HCT116 (cell line): Measurements from ENCODE around the gene EFHD1. TPM values are rescaled to one million over a fixed set of nuclear protein-coding genes. Genes with fewer than 3 reads are reported as not detected.

Experiments used
- ATAC-seq: fragments of 200-7000 bp; cut with Tn5 transposase; 2 replicates; pipeline ENCODE4 v1.9.1; 2020; ENCODE audit warnings: mild to moderate bottlenecking, moderate library complexity
- BruUV-seq: library from RNA; stranded (reverse); fragments of 400-500 nt; replicated peaks from 2 replicates; lab custom pipeline; 2021; lab: Mats Ljungman, UMichigan
- CTCF ChIA-PET: fragments of 300-600 bp; sonication (Branson Sonifier 250); formaldehyde crosslinking; loops from one replicate; lab custom pipeline; 2021; ENCODE audit warnings: antibody characterized with exemption; lab: Charles Lee
- POLR2A ChIA-PET: fragments of 300-600, 350-600 bp; sonication (Branson Sonifier 250); formaldehyde crosslinking; loops from one replicate; lab custom pipeline; 2021; ENCODE audit warnings: antibody characterized with exemption; lab: Charles Lee
- RAD21 ChIA-PET, 2 experiments: fragments of 300-600 bp; sonication (Branson Sonifier 250); formaldehyde crosslinking; loops; one replicate each; lab custom pipeline; 2023; ENCODE audit warnings: low total read pairs in 2 of 2; ENCODE audit not compliant: uncharacterized antibody in 2 of 2, unreplicated experiment in 2 of 2, low non-redundant PET in 1 of 2; lab: Charles Lee
- DNase-seq: peaks from one replicate; pipeline ENCODE4 v3.0.0-alpha.2; 2010; ENCODE audit warnings: low read depth, low spot score
- H2AFZ ChIP-seq: fragments of 200-600 bp; shearing (Covaris generic), sonication (generic); 2 replicates; pipeline ENCODE4 v1.6.1; 2017; ENCODE audit warnings: low read depth, mixed run types, mixed read lengths, antibody characterized with exemption, low read length; ENCODE audit not compliant: poor library complexity, severe bottlenecking
- H3K27ac ChIP-seq: 2 replicates; pipeline ENCODE4 v1.5.1; 2012; ENCODE audit warnings: low read depth, low read length
- H3K27me3 ChIP-seq: fragments of 200-600 bp; sonication (generic); 2 replicates; pipeline ENCODE4 v1.6.1; 2016; ENCODE audit warnings: mixed run types, low read length, mixed read lengths; ENCODE audit not compliant: insufficient read depth
- H3K36me3 ChIP-seq, 2 experiments: fragments of 200-500 bp in 1 of 2; fragments of 200-600 bp in 1 of 2; sonication (Bioruptor generic) in 1 of 2; sonication (generic) in 1 of 2; 2 replicates each; pipeline versions ENCODE4 v1.5.1 to v1.6.1; 2014 to 2016; ENCODE audit warnings: low read length in 2 of 2, inconsistent platforms in 1 of 2, mixed read lengths in 1 of 2, mixed run types in 1 of 2; ENCODE audit not compliant: insufficient read depth in 2 of 2, control insufficient read depth in 1 of 2
- H3K4me1 ChIP-seq, 2 experiments: fragments of 200-600 bp in 1 of 2; sonication (generic) in 1 of 2; 2 replicates each; pipeline versions ENCODE4 v1.5.1 to v1.6.1; 2012 to 2017; ENCODE audit warnings: low read length in 2 of 2, inconsistent platforms in 1 of 2, mild to moderate bottlenecking in 1 of 2, mixed read lengths in 1 of 2, mixed run types in 1 of 2, moderate library complexity in 1 of 2; ENCODE audit not compliant: insufficient read depth in 2 of 2, control insufficient read depth in 1 of 2
- H3K4me2 ChIP-seq: fragments of 200-600 bp; sonication (generic); 2 replicates; pipeline ENCODE4 v1.6.1; 2017; ENCODE audit warnings: mixed run types, low read length, mixed read lengths
- H3K4me3 ChIP-seq, 2 experiments: fragments of 200-600 bp in 1 of 2; sonication (generic) in 1 of 2; replicated peaks in 1 of 2; 2 replicates each; pipeline ENCODE4 v1.5.1; 2011 to 2016; ENCODE audit warnings: low read length in 2 of 2, control low read depth in 1 of 2, low read depth in 1 of 2, mild to moderate bottlenecking in 1 of 2, mixed read lengths in 1 of 2, mixed run types in 1 of 2
- H3K79me2 ChIP-seq: fragments of 200-600 bp; sonication (generic); 2 replicates; pipeline ENCODE4 v1.6.1; 2017; ENCODE audit warnings: mild to moderate bottlenecking, mixed run types, low read length, moderate library complexity, mixed read lengths; ENCODE audit not compliant: insufficient read depth
- H3K9ac ChIP-seq: fragments of 200-600 bp; sonication (generic); 2 replicates; pipeline ENCODE4 v1.6.1; 2016; ENCODE audit warnings: low read length, mixed read lengths
- H3K9me2 ChIP-seq: fragments of 200-600 bp; sonication (generic), shearing (Covaris generic); 2 replicates; pipeline ENCODE4 v1.6.1; 2017; ENCODE audit warnings: mixed run types, mild to moderate bottlenecking, moderate library complexity; ENCODE audit not compliant: insufficient read depth
- H3K9me3 ChIP-seq, 2 experiments: fragments of 200-500 bp in 1 of 2; fragments of 200-600 bp in 1 of 2; sonication (Bioruptor generic) in 1 of 2; sonication (generic) in 1 of 2; 2 replicates each; pipeline ENCODE4 v1.6.1; 2014 to 2017; ENCODE audit warnings: low read length in 2 of 2, mixed read lengths in 2 of 2, inconsistent platforms in 1 of 2, low read depth in 1 of 2, mild to moderate bottlenecking in 1 of 2, mixed run types in 1 of 2, moderate library complexity in 1 of 2; ENCODE audit not compliant: control insufficient read depth in 1 of 2, insufficient read depth in 1 of 2
- H4K20me1 ChIP-seq: fragments of 200-600 bp; sonication (generic), shearing (Covaris generic); 2 replicates; pipeline ENCODE4 v1.6.1; 2017; ENCODE audit warnings: mixed run types, mild to moderate bottlenecking, moderate library complexity; ENCODE audit not compliant: insufficient read depth
- CEBPB ChIP-seq: IDR thresholded peaks from 2 replicates; pipeline ENCODE4 v1.6.1; 2012; ENCODE audit warnings: low read depth
- EGR1 ChIP-seq: IDR thresholded peaks from 2 replicates; pipeline ENCODE4 v1.6.1; 2012; ENCODE audit warnings: low read depth
- ELF1 ChIP-seq: IDR thresholded peaks from 2 replicates; pipeline ENCODE4 v1.6.1; 2012; ENCODE audit warnings: low read depth, borderline replicate concordance
- JUND ChIP-seq: IDR thresholded peaks from 2 replicates; pipeline ENCODE4 v1.6.1; 2012
- POLR2A ChIP-seq: IDR thresholded peaks from 2 replicates; pipeline ENCODE4 v1.7.0; 2011; ENCODE audit warnings: borderline replicate concordance; ENCODE audit not compliant: insufficient read depth, insufficient read length; ENCODE audit errors: extremely low read depth
- POLR2AphosphoS5 ChIP-seq: IDR thresholded peaks from 2 replicates; pipeline ENCODE4 v1.6.1; 2011; ENCODE audit warnings: mild to moderate bottlenecking, low read depth, low read length, moderate library complexity
- RAD21 ChIP-seq: IDR thresholded peaks from 2 replicates; pipeline ENCODE4 v1.6.1; 2012; ENCODE audit warnings: low read depth, mild to moderate bottlenecking
- SIN3A ChIP-seq: IDR thresholded peaks from 2 replicates; pipeline ENCODE4 v1.6.1; 2012; ENCODE audit warnings: low read depth
- SRF ChIP-seq: IDR thresholded peaks from 2 replicates; pipeline ENCODE4 v1.6.1; 2012; ENCODE audit warnings: low read depth
- TCF7L2 ChIP-seq: IDR thresholded peaks from 2 replicates; pipeline ENCODE4 v1.7.0; 2011; ENCODE audit warnings: borderline replicate concordance, inconsistent platforms; ENCODE audit not compliant: insufficient read depth, insufficient read length; ENCODE audit errors: extremely low read depth
- ZFX ChIP-seq: fragments of 450-650 bp; IDR thresholded peaks from 2 replicates; pipeline ENCODE4 v1.6.1; 2017
- intact Hi-C: fragments of 100-400 bp; cut with micrococcal nuclease; formaldehyde crosslinking; loops from 2 replicates; pipeline ENCODE4 v1.10.0; 2022
- total RNA-seq: library from RNA; stranded (reverse); gene quantifications from one replicate; pipeline ENCODE4 v1.2.1, GENCODE V29; 2021; ENCODE audit not compliant: unreplicated experiment
- TF ChIP-seq, protein P1 (sequence below): IDR thresholded peaks from 2 replicates; pipeline ENCODE4 v1.6.1; 2012
- TF ChIP-seq, protein P2 (sequence below), 3 experiments: fragments of 200-600 bp in 1 of 3; sonication (generic) in 1 of 3; IDR thresholded peaks in 2 of 3; conservative IDR thresholded peaks in 1 of 3; 2 replicates each; pipeline ENCODE4 v1.5.1; 2012 to 2017; ENCODE audit warnings: low read depth in 2 of 3, low read length in 2 of 3, antibody characterized with exemption in 1 of 3, borderline replicate concordance in 1 of 3, control low read depth in 1 of 3, mild to moderate bottlenecking in 1 of 3, mixed read lengths in 1 of 3, mixed run types in 1 of 3, moderate library complexity in 1 of 3; ENCODE audit not compliant: insufficient read depth in 1 of 3
- TF ChIP-seq, protein P3 (sequence below): IDR thresholded peaks from 2 replicates; pipeline ENCODE4 v1.6.1; 2011; ENCODE audit warnings: mild to moderate bottlenecking, low read length, moderate library complexity; ENCODE audit not compliant: insufficient replicate concordance; ENCODE audit errors: extremely low read depth
- TF ChIP-seq, protein P4 (sequence below): IDR thresholded peaks from 2 replicates; pipeline ENCODE4 v1.6.1; 2012

EFHD1 gene
- total RNA-seq, 1 experiment from 2014 or later = 0.52 TPM

DNA sequence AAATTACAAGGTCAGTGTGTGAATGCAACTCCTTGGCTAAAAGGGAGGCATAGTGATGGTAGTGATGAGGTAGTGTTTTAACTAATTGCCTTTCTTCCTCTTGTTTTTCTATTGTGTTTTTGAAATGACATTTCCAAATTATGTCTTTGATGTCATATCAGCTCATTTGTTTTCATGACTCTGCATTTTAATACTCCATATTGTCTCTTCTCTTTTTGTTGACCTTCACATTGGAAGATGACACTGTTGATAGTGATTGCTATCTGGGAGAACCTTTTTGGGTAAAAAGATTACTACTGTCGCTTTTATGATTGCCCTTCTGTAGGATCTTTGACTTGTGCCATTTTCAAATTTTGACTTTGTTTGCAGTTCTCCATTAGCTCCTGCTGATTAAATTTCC is 66.8 kb downstream of the EFHD1 start:
- POLR2A ChIA-PET = no interaction called here
- Histone ChIP-seq H4K20me1 (peaks cover 4% of the 10 kb centered on the region; the same call in 1 of the 2 replicates), H3K9me2 (no peaks in the 10 kb centered on the region), H3K27ac (no peak overlapping the region), H3K4me3 (no peak overlapping the region), H3K9me3 (no peaks in the 10 kb centered on the region), H3K36me3 (peaks cover 0 to 16% of the 10 kb centered on the region in 2 experiments; a peak in 1 of 4 replicates), H3K9ac (no peak overlapping the region), H2AFZ (no peak overlapping the region), H3K4me2 (no peak overlapping the region), H3K4me1 (peaks cover 18 to 21% of the 10 kb centered on the region in 2 experiments), H3K27me3 (no peaks in the 10 kb centered on the region), H3K79me2 (peaks cover 78% of the 10 kb centered on the region)
- ATAC-seq = no peak
- intact Hi-C loops = no loop called here
- TF ChIP-seq POLR2AphosphoS5 (no peak), CEBPB (no peak), ELF1 (no peak), EGR1 (no peak), ZFX (no peak), TCF7L2 (no peak), SRF (no peak), RAD21 (no peak), SIN3A (no peak), JUND (no peak), POLR2A (no peak)
- TF ChIP-seq, protein P1, sequence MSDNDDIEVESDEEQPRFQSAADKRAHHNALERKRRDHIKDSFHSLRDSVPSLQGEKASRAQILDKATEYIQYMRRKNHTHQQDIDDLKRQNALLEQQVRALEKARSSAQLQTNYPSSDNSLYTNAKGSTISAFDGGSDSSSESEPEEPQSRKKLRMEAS = no peak
- TF ChIP-seq, protein P2, sequence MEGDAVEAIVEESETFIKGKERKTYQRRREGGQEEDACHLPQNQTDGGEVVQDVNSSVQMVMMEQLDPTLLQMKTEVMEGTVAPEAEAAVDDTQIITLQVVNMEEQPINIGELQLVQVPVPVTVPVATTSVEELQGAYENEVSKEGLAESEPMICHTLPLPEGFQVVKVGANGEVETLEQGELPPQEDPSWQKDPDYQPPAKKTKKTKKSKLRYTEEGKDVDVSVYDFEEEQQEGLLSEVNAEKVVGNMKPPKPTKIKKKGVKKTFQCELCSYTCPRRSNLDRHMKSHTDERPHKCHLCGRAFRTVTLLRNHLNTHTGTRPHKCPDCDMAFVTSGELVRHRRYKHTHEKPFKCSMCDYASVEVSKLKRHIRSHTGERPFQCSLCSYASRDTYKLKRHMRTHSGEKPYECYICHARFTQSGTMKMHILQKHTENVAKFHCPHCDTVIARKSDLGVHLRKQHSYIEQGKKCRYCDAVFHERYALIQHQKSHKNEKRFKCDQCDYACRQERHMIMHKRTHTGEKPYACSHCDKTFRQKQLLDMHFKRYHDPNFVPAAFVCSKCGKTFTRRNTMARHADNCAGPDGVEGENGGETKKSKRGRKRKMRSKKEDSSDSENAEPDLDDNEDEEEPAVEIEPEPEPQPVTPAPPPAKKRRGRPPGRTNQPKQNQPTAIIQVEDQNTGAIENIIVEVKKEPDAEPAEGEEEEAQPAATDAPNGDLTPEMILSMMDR (IDR thresholded peaks at IDR 0.05 in 2 of 3, conservative IDR thresholded peaks at IDR 0.05 in 1 of 3; ENCODE audit: borderline replicate concordance in 1 of 3, insufficient read depth in 1 of 3, low read depth in 2 of 3, low read length in 2 of 3) = no peak
- TF ChIP-seq, protein P3, sequence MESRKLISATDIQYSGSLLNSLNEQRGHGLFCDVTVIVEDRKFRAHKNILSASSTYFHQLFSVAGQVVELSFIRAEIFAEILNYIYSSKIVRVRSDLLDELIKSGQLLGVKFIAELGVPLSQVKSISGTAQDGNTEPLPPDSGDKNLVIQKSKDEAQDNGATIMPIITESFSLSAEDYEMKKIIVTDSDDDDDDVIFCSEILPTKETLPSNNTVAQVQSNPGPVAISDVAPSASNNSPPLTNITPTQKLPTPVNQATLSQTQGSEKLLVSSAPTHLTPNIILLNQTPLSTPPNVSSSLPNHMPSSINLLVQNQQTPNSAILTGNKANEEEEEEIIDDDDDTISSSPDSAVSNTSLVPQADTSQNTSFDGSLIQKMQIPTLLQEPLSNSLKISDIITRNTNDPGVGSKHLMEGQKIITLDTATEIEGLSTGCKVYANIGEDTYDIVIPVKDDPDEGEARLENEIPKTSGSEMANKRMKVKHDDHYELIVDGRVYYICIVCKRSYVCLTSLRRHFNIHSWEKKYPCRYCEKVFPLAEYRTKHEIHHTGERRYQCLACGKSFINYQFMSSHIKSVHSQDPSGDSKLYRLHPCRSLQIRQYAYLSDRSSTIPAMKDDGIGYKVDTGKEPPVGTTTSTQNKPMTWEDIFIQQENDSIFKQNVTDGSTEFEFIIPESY = no peak
- TF ChIP-seq, protein P4, sequence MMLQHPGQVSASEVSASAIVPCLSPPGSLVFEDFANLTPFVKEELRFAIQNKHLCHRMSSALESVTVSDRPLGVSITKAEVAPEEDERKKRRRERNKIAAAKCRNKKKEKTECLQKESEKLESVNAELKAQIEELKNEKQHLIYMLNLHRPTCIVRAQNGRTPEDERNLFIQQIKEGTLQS = no peak
- CTCF ChIA-PET = no interaction called here
- no TSS peak for BruUV-seq
- no peak for DNase-seq
- RAD21 ChIA-PET = no interaction called here
